Right atrium auricular region (tissue), 2 donors: ENCODE results near the gene NDST3. TPM values are rescaled to one million over a fixed set of nuclear protein-coding genes. Genes with fewer than 3 reads are reported as not detected.

Experiments used
- DNase-seq: peaks from one replicate; pipeline ENCODE4 v3.0.0-alpha.2; 2019; ENCODE audit warnings: low spot score
- H3K27ac ChIP-seq, 2 donors: fragments of 200-600 bp; sonication (generic); 1 replicate in 1 of 2; 2 replicates in 1 of 2; pipeline ENCODE4 v1.5.1; 2016 to 2019
- H3K27me3 ChIP-seq, 2 donors: fragments of 200-600 bp; sonication (generic); one replicate each; pipeline versions ENCODE4 v1.5.1 to v1.6.0; 2017 to 2019
- H3K36me3 ChIP-seq: fragments of 200-600 bp; sonication (generic); one replicate; pipeline ENCODE4 v1.5.1; 2016
- H3K4me1 ChIP-seq, 2 donors: fragments of 200-600 bp; sonication (generic); one replicate each; pipeline versions ENCODE4 v1.5.1 to v1.6.0; 2017 to 2019
- H3K4me3 ChIP-seq, 2 donors: fragments of 200-600 bp; sonication (generic); 1 replicate in 1 of 2; 2 replicates in 1 of 2; pipeline ENCODE4 v1.5.1; 2017 to 2019; ENCODE audit warnings: mild to moderate bottlenecking in 1 of 2, moderate library complexity in 1 of 2
- H3K9me3 ChIP-seq, 2 donors: fragments of 200-600 bp; sonication (generic); one replicate each; pipeline ENCODE4 v1.5.1; 2019
- CTCF ChIP-seq, 2 donors: fragments of 200-600 bp; sonication (generic); IDR thresholded peaks; one replicate each; pipeline ENCODE4 v1.5.1; 2019; ENCODE audit warnings: antibody characterized with exemption in 2 of 2
- total RNA-seq, 2 donors: library from RNA; depleted of rRNA; stranded (reverse); fragments of >200 nt; gene quantifications; one replicate each; pipeline ENCODE4 v1.1.0, GENCODE V29; 2016

Gene NDST3
- total RNA-seq, 2 donors from 2014 or later: 0.15 TPM; not detected in 1

- DNase-seq: no peak
- no peak overlapping the region for H3K27ac ChIP-seq
- peaks cover 0 to 7% of the 10 kb centered on the region in 2 donors for H3K9me3 ChIP-seq
- H3K36me3 ChIP-seq: no peaks in the 10 kb centered on the region
- H3K27me3 ChIP-seq: no peaks in the 10 kb centered on the region
- TF ChIP-seq CTCF (IDR thresholded peaks at IDR 0.05): no peak
- H3K4me3 ChIP-seq: no peak overlapping the region
- no peaks in the 10 kb centered on the region for H3K4me1 ChIP-seq
Measured at GRCh38 chr4:118249890-118250289, 215.6 kb downstream of the NDST3 start.

- H3K4me1 ChIP-seq: no peaks in the 10 kb centered on the region
- H3K27me3 ChIP-seq: no peaks in the 10 kb centered on the region
- DNase-seq: no peak
- peaks cover 0 to 7% of the 10 kb centered on the region in 2 donors for H3K9me3 ChIP-seq
- H3K36me3 ChIP-seq: no peaks in the 10 kb centered on the region
- no peak overlapping the region for H3K4me3 ChIP-seq
- no peak overlapping the region for H3K27ac ChIP-seq
- no peak for TF ChIP-seq CTCF (IDR thresholded peaks at IDR 0.05)
Measured at GRCh38 chr4:118254368-118254767, 220.1 kb downstream of the NDST3 start.

GRCh38 chr4:118259111-118259510 is 224.8 kb downstream of the NDST3 start:
- Histone ChIP-seq H3K4me1 (no peaks in the 10 kb centered on the region), H3K4me3 (no peak overlapping the region), H3K27me3 (no peaks in the 10 kb centered on the region), H3K36me3 (no peaks in the 10 kb centered on the region), H3K9me3 (no peaks in the 10 kb centered on the region), H3K27ac (no peak overlapping the region)
- TF ChIP-seq CTCF (IDR thresholded peaks at IDR 0.05): no peak
- no peak for DNase-seq

- Histone ChIP-seq H3K4me1 (peaks cover 0 to 2% of the 10 kb centered on the region in 2 donors), H3K9me3 (no peaks in the 10 kb centered on the region), H3K4me3 (no peak overlapping the region), H3K27me3 (no peaks in the 10 kb centered on the region), H3K36me3 (no peaks in the 10 kb centered on the region), H3K27ac (no peak overlapping the region)
- DNase-seq: no peak
- TF ChIP-seq CTCF (IDR thresholded peaks at IDR 0.05): no peak
Measured at GRCh38 chr4:118260309-118260708, 226.0 kb downstream of the NDST3 start.

DNA sequence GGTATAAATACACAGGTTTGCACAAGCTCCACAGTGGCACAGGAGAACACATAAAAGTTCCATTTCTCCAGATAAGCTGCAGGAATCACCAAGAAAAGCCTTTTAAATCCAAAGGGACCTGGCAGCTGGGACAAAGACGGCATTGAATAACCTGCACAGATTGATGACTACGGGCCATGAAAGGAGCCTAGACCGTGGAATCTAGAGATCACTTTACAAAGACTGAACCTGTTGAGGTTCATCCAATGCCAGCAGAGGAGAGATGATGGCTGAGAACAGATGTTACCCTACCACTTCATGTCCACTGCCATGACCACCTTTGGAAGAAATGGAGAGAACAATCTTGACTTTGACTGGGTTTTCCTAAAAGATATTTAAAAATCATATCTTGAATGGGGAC is 229.8 kb downstream of the NDST3 start:
- no peak for DNase-seq
- Histone ChIP-seq H3K27me3 (no peaks in the 10 kb centered on the region), H3K4me3 (no peak overlapping the region), H3K27ac (no peak overlapping the region), H3K9me3 (no peaks in the 10 kb centered on the region), H3K4me1 (peaks cover 0 to 3% of the 10 kb centered on the region in 2 donors), H3K36me3 (no peaks in the 10 kb centered on the region)
- TF ChIP-seq CTCF (IDR thresholded peaks at IDR 0.05): no peak
